Activated B cell treated with CpG ODN at 0.5 μM for 24 hours (primary cell): ENCODE data around the gene SPEF2. TPM values are rescaled to one million over a fixed set of nuclear protein-coding genes. Genes with fewer than 3 reads are reported as not detected.

Experiments used
- ATAC-seq: fragments of 200-7000 bp; cut with Tn5 transposase; one replicate; pipeline ENCODE4 v1.10.0; 2021; ENCODE audit warnings: low read depth, mild to moderate bottlenecking, moderate library complexity
- CTCF ChIA-PET: fragments of 350-600 bp; sonication (Branson Sonifier 250); formaldehyde crosslinking; loops from one replicate; lab custom pipeline; 2021; ENCODE audit warnings: antibody characterized with exemption; lab: Charles Lee
- POLR2A ChIA-PET: fragments of 350-600 bp; sonication (Branson Sonifier 250); formaldehyde crosslinking; loops from one replicate; lab custom pipeline; 2021; ENCODE audit warnings: antibody characterized with exemption; lab: Charles Lee
- DNase-seq: peaks from one replicate; pipeline ENCODE4 v3.0.0; 2022
- H3K27ac Mint-ChIP-seq: one replicate; pipeline ENCODE4 v1.8.0; 2020; ENCODE audit warnings: mixed read lengths
- H3K27me3 Mint-ChIP-seq: one replicate; pipeline ENCODE4 v1.8.0; 2021; ENCODE audit warnings: mixed read lengths
- H3K36me3 Mint-ChIP-seq: one replicate; pipeline ENCODE4 v1.8.0; 2021; ENCODE audit warnings: low read depth, mixed read lengths
- H3K4me1 Mint-ChIP-seq: one replicate; pipeline ENCODE4 v1.8.0; 2021; ENCODE audit warnings: mixed read lengths
- H3K4me3 Mint-ChIP-seq: one replicate; pipeline ENCODE4 v1.8.0; 2020; ENCODE audit warnings: mild to moderate bottlenecking, mixed read lengths
- H3K9me3 Mint-ChIP-seq: one replicate; pipeline ENCODE4 v1.8.0; 2020; ENCODE audit warnings: mixed read lengths
- CTCF ChIP-seq: fragments of 200-600 bp; IDR thresholded peaks from one replicate; pipeline ENCODE4 v1.8.0; 2022; ENCODE audit warnings: antibody characterized with exemption, mild to moderate bottlenecking
- intact Hi-C: fragments of 100-400 bp; cut with micrococcal nuclease; formaldehyde crosslinking; loops from one replicate; pipeline ENCODE4 v1.15.1; 2024
- total RNA-seq: library from RNA; stranded (reverse); gene quantifications from 2 replicates; pipeline ENCODE4 v1.2.3, GENCODE V29; 2022

Gene SPEF2
- total RNA-seq, 1 donor from 2014 or later, result 2.4 TPM

DNA sequence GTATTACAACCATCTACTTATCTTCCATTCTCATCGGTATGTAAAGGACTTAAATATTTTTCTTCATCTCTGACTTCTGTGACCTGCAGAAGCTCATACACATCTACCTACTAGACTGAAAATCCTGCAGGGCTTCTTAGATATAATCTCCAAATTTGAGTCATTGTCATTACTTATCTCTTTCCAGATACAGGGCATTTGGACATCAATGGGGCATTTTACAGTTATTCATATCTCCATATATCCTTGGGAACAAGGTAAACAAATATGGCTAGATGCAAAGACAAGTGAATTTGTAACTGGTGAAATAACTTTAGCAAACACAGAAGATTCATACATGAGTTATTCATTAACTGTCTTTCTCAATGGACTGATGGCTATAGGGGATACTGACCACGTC lies 201.4 kb downstream of the SPEF2 start:
- no peak overlapping the region for H3K27ac Mint-ChIP-seq
- intact Hi-C loops, result no loop called here
- no peak for ATAC-seq

GRCh38 chr5:35819668-35820067 lies 202.0 kb downstream of the SPEF2 start:
- Mint-ChIP-seq H3K9me3 (no peaks in the 10 kb centered on the region), H3K4me1 (no peaks in the 10 kb centered on the region), H3K27ac (no peak overlapping the region), H3K27me3 (no peaks in the 10 kb centered on the region), H3K36me3 (no peaks in the 10 kb centered on the region), H3K4me3 (no peak overlapping the region)
- POLR2A ChIA-PET, result no interaction called here
- CTCF ChIA-PET, result no interaction called here
- no peak for DNase-seq
- no peak for TF ChIP-seq CTCF
- no peak for ATAC-seq
- intact Hi-C loops, result no loop called here

More for the DNA sequence above, 201.4 kb downstream of the SPEF2 start:
- Mint-ChIP-seq H3K9me3 (no peaks in the 10 kb centered on the region), H3K27me3 (no peaks in the 10 kb centered on the region), H3K4me3 (no peak overlapping the region), H3K4me1 (no peaks in the 10 kb centered on the region), H3K36me3 (no peaks in the 10 kb centered on the region)
- CTCF ChIA-PET, result no interaction called here
- POLR2A ChIA-PET, result no interaction called here
- DNase-seq, result no peak
- TF ChIP-seq CTCF, result no peak

- Mint-ChIP-seq H3K4me1 (no peaks in the 10 kb centered on the region), H3K9me3 (no peaks in the 10 kb centered on the region), H3K27me3 (no peaks in the 10 kb centered on the region), H3K36me3 (no peaks in the 10 kb centered on the region), H3K4me3 (no peak overlapping the region), H3K27ac (no peak overlapping the region)
- CTCF ChIA-PET, result no interaction called here
- intact Hi-C loops, result no loop called here
- POLR2A ChIA-PET, result no interaction called here
- ATAC-seq (no peak), DNase-seq (no peak)
- TF ChIP-seq CTCF, result no peak
Measured at GRCh38 chr5:35820735-35821134, 203.1 kb downstream of the SPEF2 start.

DNA sequence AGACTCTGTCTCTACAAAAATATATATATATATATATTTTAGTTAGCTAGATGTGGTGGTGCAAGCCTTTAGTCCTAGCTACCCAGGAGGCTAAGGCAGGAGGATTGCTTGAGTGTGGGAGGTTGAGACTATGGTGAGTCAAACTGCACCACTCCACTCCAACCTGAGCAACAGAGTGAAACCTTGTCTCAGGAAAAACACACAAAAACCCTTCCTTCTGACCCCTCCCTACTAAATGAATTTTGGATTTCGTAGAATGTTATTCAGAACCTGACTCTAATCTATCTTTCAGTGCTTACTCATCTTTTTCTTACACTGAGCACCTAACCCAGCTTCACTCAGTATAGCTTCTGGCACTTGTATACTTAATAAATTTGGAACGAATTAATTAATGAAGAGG lies 203.8 kb downstream of the SPEF2 start:
- POLR2A ChIA-PET, result no interaction called here
- intact Hi-C loops, result no loop called here
- Mint-ChIP-seq H3K36me3 (no peaks in the 10 kb centered on the region), H3K27ac (no peak overlapping the region), H3K4me3 (no peak overlapping the region), H3K4me1 (no peaks in the 10 kb centered on the region), H3K9me3 (no peaks in the 10 kb centered on the region), H3K27me3 (no peaks in the 10 kb centered on the region)
- TF ChIP-seq CTCF, result no peak
- CTCF ChIA-PET, result no interaction called here
- DNase-seq (no peak), ATAC-seq (no peak)

DNA sequence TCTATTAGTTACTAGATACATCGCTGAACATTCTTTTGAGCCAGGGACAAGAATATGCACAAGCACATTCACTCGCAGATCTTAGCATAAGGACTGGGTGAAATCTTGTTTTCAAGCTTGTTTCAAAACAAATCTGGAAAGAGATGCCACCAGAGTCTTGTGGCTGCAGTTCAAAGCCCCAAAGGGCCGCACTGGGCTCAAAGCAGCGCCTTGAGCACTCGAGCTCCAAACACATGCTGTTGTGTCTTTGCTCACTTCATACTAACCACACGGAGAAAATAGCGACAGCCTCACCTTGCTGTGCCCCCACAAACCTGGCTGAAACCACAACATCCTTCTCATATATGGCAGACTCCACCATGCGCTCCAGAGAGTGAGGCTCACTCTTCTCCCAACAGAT lies 204.8 kb downstream of the SPEF2 start:
- Mint-ChIP-seq H3K27me3 (no peaks in the 10 kb centered on the region), H3K4me3 (no peak overlapping the region), H3K36me3 (no peaks in the 10 kb centered on the region), H3K9me3 (no peaks in the 10 kb centered on the region), H3K27ac (no peak overlapping the region), H3K4me1 (no peaks in the 10 kb centered on the region)
- DNase-seq (no peak), ATAC-seq (no peak)
- ChIA-PET CTCF (no interaction called here), POLR2A (no interaction called here)
- intact Hi-C loops, result no loop called here
- TF ChIP-seq CTCF, result no peak
